ENCODE results near the gene MKKS. TPM values are rescaled to one million over a fixed set of nuclear protein-coding genes. Genes with fewer than 3 reads are reported as not detected.

Gene MKKS
- total RNA-seq, 2 donors from 2014 or later = 14.6 to 19.0 TPM

GRCh38 chr20:10357061-10357708 lies 76.8 kb downstream of the MKKS start:
- intact Hi-C loops (cut with DNase I) = no loop called here
- Histone ChIP-seq H3K4me1 (replicated peaks) (no peaks in the 10 kb centered on the region), H3K9me3 (no peaks in the 10 kb centered on the region), H3K4me3 (no peak overlapping the region), H3K27me3 (replicated peaks; ENCODE audit: insufficient read depth) (no peaks in the 10 kb centered on the region), H3K27ac (no peak overlapping the region), H3K36me3 (no peaks in the 10 kb centered on the region)
- 74% methylated on average over 8 of the region's 8 CpGs for WGBS
- TF ChIP-seq POLR2A (IDR thresholded peaks at IDR 0.05) (no peak), POLR2AphosphoS5 (IDR thresholded peaks at IDR 0.05) (no peak), CTCF (IDR thresholded peaks at IDR 0.05) (no peak)
- DNase-seq (ENCODE audit: low spot score) = no peak

GRCh38 chr20:10356628-10357027 lies 77.4 kb downstream of the MKKS start:
- no peaks in the 10 kb centered on the region for H3K4me1 ChIP-seq (replicated peaks)
- H3K27ac ChIP-seq = no peak overlapping the region
- DNase-seq (ENCODE audit: low spot score) = no peak
- TF ChIP-seq CTCF (IDR thresholded peaks at IDR 0.05) = no peak
- no peak for TF ChIP-seq POLR2AphosphoS5 (IDR thresholded peaks at IDR 0.05)
- WGBS = 88% methylated on average over 1 of the region's 1 CpG
- intact Hi-C loops (cut with DNase I) = no loop called here
- H3K9me3 ChIP-seq = no peaks in the 10 kb centered on the region
- H3K4me3 ChIP-seq = no peak overlapping the region
- H3K36me3 ChIP-seq = no peaks in the 10 kb centered on the region
- H3K27me3 ChIP-seq (replicated peaks; ENCODE audit: insufficient read depth) = no peaks in the 10 kb centered on the region

GRCh38 chr20:10352934-10353824 lies 80.8 kb downstream of the MKKS start:
- 42% methylated on average over 6 of the region's 6 CpGs for WGBS
- DNase-seq (ENCODE audit: low spot score) = no peak

More at GRCh38 chr20:10352934-10353824, 80.8 kb downstream of the MKKS start:
- H3K4me1 ChIP-seq (replicated peaks) = no peaks in the 10 kb centered on the region
- no peaks in the 10 kb centered on the region for H3K36me3 ChIP-seq
- intact Hi-C loops (cut with DNase I) = no loop called here
- H3K4me3 ChIP-seq = no peak overlapping the region
- TF ChIP-seq CTCF (IDR thresholded peaks at IDR 0.05) = no peak
- TF ChIP-seq POLR2AphosphoS5 (IDR thresholded peaks at IDR 0.05) = no peak
- TF ChIP-seq POLR2A (IDR thresholded peaks at IDR 0.05) = no peak
- no peaks in the 10 kb centered on the region for H3K9me3 ChIP-seq
- H3K27ac ChIP-seq = no peak overlapping the region
- no peaks in the 10 kb centered on the region for H3K27me3 ChIP-seq (replicated peaks; ENCODE audit: insufficient read depth)

Other genes with a start within 250 kb of the MKKS start
- gene SNAP25, start 215.4 kb downstream of the MKKS start, total RNA-seq = 1 to 10 TPM; 2.1 to 10.0 TPM
- gene SLX4IP, start 1.1 kb upstream of the MKKS start, total RNA-seq = 1 to 10 TPM; 7.0 to 8.2 TPM
- gene JAG1, start 239.8 kb upstream of the MKKS start, total RNA-seq = 10 to 100 TPM; 46.5 to 72.3 TPM

Data from prostate gland (tissue), 2 donors.